HG03442 (cell line): Measurements from ENCODE around the gene SNAPC2.
A peak's percentile ranks its signal among the peaks of the same experiment; 100 is the strongest.
"Not testable (repeated sequence)": the region's sequence is repeated elsewhere in the genome, so short reads cannot be mapped to it uniquely, and the experiment has no call there.

Source experiments
- ATAC-seq: cut with Tn5 transposase; IDR thresholded peaks from one replicate; pipeline ENCODE4 v1.9.1; 2021; ENCODE audit warnings: mild to moderate bottlenecking, moderate library complexity; ENCODE audit not compliant: unreplicated experiment

Gene SNAPC2

DNA sequence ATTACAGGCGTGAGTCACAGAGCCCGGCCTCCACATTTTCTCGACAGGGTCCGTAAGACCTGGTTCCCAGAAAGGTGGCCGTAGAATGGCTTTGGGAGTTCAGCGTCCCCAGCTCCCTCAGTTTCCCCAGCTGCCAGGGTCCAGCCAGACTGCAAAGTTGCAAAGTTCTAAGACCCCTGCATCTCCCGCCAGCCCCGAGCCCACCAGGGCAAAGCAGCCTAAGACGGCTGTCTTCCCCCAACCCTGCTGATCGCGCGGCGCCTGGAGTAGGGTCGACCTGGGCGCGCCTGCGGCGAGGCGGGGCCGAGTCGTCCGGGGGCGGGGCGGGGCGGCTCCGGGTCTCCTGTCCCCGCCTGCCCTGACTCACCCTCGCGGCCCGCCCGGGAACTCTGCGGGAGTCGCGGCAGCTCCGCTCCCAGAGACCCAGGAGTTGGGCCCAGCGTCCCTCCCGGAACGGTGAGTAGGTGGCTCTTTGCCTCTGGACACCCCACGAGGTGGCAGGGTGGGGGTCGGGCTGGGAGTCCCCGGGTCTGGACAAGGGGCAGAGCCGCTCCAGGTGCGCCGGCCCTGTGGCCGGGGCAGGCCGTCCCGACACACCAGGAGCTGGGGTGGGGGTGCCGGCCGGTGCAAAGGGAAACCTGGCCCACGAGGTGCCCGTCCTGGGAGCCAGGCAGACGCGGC lies 31.9 kb upstream of the SNAPC2 start, which contains the start of gene LRRC8E:
Gene LRRC8E (plus strand): TSS at position 366 of the 681 bp plus-strand sequence. CDS start 7,094 bp downstream, outside the sequence.
- ATAC-seq = no peak

GRCh38 chr19:7888826-7889217 lies 31.3 kb upstream of the SNAPC2 start:
- ATAC-seq = no peak

DNA sequence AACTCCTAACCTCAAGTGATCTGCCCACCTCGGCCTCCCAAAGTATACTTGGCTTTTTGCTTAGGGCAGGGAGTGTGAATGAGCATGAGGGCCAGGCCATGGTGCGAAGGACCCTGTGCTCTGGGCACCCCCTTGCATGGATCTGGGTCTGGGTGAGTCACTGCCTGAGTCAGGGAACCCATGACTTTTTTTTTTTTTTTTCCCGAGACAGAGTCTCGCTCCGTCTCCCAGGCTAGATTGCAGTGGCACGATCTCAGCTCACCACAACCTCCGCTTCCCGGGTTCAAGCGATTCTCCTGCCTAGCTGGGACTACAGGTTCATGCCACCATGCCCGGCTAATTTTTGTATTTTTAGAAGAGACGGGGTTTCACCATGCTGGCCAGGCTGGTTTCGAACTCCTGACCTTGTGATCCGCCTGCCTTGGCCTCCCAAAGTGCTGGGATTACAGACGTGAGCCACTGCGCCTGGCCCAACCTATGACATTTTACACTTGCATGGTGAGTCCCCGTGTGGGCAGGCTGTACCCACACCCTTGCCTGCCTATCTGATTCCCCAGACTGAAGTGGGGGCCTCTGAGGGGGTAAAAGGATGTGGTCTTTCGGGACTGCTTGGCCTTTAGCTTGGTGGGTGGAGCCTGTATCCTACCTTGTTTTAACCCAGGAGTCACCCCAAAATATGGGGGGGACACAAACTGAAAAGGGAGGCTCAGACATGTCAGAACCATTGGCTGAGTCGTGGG lies 26.6 kb upstream of the SNAPC2 start:
- ATAC-seq = not testable (repeated sequence)

- no peak for ATAC-seq
Measured at GRCh38 chr19:7894612-7895309, 25.4 kb upstream of the SNAPC2 start.

DNA sequence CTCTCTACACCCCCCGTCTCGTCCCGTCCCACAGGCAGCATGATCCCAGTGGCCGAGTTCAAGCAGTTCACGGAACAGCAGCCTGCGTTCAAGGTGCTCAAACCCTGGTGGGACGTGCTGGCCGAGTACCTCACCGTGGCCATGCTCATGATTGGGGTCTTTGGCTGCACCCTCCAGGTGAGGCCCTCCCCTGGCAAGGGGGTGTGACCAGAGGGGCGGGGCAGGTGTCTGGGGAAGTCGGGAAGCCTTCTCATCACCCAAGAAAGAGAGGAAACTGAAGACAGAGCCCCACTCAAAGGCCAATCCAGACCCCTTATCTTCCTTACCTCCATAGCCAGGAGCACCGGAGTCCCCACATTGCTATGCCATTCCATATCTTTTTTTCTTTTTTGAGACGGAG lies 24.6 kb upstream of the SNAPC2 start:
- no peak for ATAC-seq

- ATAC-seq = no peak
Measured at GRCh38 chr19:7897292-7897691, 22.8 kb upstream of the SNAPC2 start.

DNA sequence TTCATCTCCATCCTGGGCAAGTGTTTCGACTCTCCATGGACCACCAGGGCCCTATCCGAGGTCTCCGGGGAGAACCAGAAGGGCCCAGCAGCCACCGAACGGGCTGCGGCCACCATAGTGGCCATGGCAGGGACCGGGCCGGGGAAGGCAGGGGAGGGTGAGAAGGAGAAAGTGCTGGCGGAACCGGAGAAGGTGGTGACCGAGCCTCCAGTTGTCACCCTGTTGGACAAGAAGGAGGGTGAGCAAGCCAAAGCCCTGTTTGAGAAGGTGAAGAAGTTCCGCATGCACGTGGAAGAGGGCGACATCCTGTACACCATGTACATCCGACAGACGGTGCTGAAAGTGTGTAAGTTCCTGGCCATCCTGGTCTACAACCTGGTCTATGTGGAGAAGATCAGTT lies 21.2 kb upstream of the SNAPC2 start:
- ATAC-seq = no peak

GRCh38 chr19:7899751-7900378 lies 20.3 kb upstream of the SNAPC2 start:
- ATAC-seq = no peak

DNA sequence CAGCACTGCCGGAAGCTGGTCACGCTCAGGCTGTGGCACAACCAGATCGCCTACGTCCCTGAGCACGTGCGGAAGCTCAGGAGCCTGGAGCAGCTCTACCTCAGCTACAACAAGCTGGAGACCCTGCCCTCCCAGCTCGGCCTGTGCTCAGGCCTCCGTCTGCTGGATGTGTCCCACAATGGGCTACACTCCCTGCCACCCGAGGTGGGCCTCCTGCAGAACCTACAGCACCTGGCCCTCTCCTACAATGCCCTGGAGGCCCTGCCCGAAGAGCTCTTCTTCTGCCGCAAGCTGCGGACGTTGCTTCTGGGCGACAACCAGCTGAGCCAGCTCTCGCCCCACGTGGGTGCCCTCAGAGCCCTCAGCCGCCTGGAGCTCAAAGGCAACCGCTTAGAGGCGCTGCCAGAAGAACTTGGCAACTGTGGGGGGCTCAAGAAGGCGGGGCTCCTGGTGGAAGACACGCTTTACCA lies 19.7 kb upstream of the SNAPC2 start:
- ATAC-seq = no peak

DNA sequence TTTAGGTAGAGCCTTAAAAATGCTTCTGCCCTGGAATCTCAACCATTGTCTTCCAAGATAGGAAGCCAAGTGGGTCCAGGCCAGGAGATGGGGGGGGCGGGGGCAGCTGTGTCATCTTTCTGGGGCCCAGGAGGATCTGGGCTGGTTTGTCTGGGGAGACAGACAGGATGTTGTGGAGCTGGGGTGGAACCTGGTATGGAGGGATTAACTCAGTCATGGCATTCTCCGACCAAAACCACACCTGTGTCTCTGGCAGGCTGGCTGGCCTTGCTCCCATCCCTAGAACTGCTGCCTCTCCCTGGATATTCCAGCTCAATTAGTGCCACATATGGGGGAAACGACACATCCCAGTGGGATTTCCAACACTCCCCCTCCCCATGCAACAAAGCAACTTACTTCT lies 19.2 kb upstream of the SNAPC2 start:
- no peak for ATAC-seq

DNA sequence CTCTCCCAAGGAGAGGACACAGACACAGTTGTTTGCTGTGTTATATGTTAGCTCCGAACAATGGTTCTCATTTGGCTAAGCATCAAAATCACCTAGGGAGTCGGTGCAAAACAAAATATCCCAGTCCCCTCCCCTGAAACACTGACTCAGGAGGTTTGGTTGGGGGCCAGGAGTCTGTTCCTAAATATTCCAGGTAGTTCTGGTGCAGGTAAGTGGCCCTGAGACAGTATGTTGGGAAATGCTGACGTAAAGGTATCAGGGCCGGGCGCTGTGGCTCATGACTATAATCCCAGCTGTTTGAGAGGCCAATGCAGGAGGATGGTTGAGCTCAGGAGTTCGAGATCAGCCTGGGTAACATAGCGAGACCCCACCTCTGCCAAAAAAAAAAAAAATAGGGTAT lies 18.8 kb upstream of the SNAPC2 start:
- no peak for ATAC-seq

DNA sequence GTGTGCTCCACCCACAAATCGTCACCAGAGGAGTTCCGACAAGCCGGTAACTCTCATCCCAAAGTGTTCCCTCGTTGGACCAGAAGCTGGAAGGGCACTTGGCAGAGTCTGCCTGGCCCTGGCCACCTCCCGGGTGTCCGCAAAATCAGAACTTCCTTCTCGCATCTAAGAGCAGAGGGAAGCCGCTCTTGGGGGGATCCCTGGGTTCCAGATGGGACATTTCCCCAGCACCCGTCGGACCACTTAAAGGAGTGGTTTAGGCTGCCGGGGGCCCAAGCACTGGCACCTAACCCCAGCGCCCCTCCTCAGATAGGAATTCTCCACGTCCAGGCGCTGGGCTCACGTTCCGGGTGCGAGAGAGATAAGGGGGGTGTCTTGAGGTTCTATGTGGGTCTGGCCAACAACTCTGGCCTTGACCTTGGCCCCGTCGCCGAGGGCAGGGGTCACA lies 17.3 kb upstream of the SNAPC2 start:
- no peak for ATAC-seq

- peak; percentile 79 for ATAC-seq
Measured at GRCh38 chr19:7903244-7904073, 16.7 kb upstream of the SNAPC2 start, which contains the start of gene MAP2K7. MAP2K7 (plus strand) TSS chr19:7903877; CDS start chr19:7903945, 68 bp downstream.

- ATAC-seq = peak; percentile 30
Measured at GRCh38 chr19:7904074-7905020, 15.8 kb upstream of the SNAPC2 start.

GRCh38 chr19:7905268-7905667 lies 14.9 kb upstream of the SNAPC2 start:
- no peak for ATAC-seq

DNA sequence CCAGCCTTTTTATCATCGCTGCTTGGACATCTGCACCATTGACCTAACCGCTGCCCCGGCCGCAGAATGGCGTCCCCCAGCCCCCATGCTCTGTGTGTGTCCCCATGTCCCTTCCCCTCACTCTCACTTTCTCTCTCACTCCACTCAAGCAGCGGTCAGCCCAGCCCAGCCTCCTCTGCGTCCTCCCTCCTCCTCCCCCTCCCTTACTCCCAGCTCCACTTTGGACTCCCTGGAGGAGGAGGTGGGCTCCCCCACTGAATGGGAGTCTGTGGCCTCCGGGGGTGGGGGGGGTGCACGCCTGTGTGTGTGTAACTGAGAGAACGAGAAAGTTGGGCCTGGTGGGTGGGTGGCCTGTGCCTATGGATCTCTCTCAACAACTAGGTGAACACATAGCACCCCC lies 14.3 kb upstream of the SNAPC2 start:
- ATAC-seq = no peak

- no peak for ATAC-seq
Measured at GRCh38 chr19:7907122-7907521, 13.0 kb upstream of the SNAPC2 start.

GRCh38 chr19:7907544-7907943 lies 12.6 kb upstream of the SNAPC2 start:
- no peak for ATAC-seq

- no peak for ATAC-seq
Measured at GRCh38 chr19:7908078-7908699, 11.9 kb upstream of the SNAPC2 start.
